ENCODE results near the gene TRABD. TPM values are rescaled to one million over a fixed set of nuclear protein-coding genes. Genes with fewer than 3 reads are reported as not detected.

TRABD gene
- total RNA-seq, 2 experiments from 2014 or later = 115 to 129 TPM

DNA sequence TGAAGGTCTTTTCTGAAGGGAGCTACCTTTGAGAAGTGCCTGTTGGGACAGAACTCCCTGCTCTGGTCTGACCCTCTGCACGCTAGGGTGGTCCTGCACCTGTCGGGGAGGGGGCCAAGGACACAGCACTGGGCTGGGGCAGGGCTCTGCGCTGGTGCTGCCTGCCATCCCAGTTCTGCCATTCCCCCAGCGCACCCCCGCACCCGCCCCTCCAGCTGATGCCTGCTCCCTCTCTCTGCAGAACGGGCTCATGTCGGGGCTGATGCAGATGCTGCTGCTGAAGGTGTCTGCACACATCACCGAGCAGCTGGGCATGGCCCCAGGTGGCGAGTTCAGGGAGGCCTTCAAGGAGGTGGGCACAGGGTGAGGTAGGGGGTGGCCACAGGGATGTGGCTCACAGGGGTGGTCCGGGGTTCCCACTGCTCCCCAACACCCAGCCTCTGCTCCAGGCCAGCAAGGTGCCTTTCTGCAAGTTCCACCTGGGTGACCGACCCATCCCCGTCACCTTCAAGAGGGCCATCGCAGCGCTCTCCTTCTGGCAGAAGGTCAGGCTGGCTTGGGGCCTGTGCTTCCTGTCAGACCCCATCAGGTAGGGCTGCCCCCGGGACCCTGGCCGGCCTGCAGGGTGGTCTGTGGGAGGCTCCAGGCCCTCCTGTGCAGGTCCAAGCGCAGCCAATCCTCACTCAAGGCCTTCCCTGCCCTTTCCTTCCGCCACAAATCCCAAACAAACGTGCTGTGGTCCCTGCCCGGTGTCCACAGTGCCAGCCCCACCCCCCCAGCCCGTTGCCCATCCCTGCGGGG is 11.5 kb downstream of the TRABD start:
- DNase-seq (no peak), ATAC-seq (no peak)
- ChIA-PET CTCF (no interaction called here), POLR2A (interaction anchor here (1.2 kb wide), 1 partner anchor 9 kb away, joined by 4 read pairs; no protein-coding TSS in a partner anchor)
- H3K4me1 Mint-ChIP-seq (ENCODE audit: low read depth) = peaks cover 19% of the 10 kb centered on the region
- no peak overlapping the region for H3K27ac Mint-ChIP-seq
- no peak overlapping the region for H3K4me3 Mint-ChIP-seq
- H3K27me3 Mint-ChIP-seq (ENCODE audit: low read depth) = no peaks in the 10 kb centered on the region
- no peaks in the 10 kb centered on the region for H3K9me3 Mint-ChIP-seq (ENCODE audit: insufficient read depth)
- H3K36me3 Mint-ChIP-seq (ENCODE audit: low read depth) = peaks cover 25% of the 10 kb centered on the region

DNA sequence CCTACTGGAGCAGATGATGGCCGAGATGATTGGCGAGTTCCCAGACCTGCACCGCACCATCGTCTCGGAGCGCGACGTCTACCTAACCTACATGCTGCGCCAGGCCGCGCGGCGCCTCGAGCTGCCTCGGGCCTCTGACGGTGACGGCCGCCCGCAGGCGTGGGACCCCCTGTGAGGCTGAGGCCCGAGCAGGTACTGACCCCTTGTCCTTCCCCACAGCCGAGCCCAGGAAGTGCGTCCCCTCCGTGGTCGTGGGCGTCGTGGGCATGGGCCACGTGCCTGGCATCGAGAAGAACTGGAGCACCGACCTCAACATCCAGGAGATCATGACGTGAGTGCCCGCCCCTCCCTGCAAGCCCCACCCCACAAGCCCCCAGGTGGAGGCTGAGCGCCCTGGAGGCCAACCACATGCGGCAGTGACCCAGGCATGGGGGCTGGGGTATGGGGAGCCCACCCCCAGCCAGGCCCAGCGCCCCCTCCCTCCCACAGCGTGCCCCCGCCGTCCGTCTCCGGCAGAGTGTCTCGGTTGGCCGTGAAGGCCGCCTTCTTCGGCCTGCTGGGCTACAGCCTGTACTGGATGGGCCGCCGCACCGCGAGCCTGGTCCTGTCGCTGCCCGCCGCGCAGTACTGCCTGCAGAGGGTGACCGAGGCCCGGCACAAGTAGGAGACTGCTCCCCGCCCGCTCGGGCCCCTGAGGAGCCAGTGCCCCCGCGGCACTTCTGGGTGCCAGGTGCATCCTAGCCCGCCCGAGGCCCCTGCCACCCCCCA is 12.3 kb downstream of the TRABD start:
- Mint-ChIP-seq H3K27me3 (ENCODE audit: low read depth) (no peaks in the 10 kb centered on the region), H3K4me1 (ENCODE audit: low read depth) (peaks cover 16% of the 10 kb centered on the region), H3K27ac (no peak overlapping the region), H3K9me3 (ENCODE audit: insufficient read depth) (no peaks in the 10 kb centered on the region), H3K36me3 (ENCODE audit: low read depth) (peaks cover 18% of the 10 kb centered on the region), H3K4me3 (peak overlapping the region; percentile 20)
- ATAC-seq (no peak), DNase-seq (no peak)
- POLR2A ChIA-PET = interaction anchor here (0.6 kb wide), 1 partner anchor 51 kb away, joined by 3 read pairs; no protein-coding TSS in a partner anchor
- CTCF ChIA-PET = no interaction called here

DNA sequence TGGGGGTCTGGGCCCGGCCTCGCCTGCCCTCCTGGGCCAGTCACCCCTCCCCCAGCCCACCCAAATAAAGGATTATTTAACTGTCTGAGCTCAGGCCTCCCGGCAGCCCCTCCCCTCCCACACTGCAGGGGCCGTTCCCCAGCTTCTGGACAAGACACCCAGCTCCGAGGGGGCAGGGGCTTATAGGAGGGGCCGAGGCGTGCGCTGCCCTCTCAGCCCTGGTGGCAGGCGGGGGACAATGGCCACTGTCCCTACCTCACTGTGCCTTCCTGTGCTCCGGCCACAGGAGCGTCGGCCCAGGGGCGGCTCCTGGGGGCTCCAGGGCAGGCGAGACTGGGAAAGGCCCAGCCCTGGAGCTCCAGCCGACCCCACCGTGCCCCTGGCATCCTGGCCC is 12.9 kb downstream of the TRABD start:
- Mint-ChIP-seq H3K4me1 (ENCODE audit: low read depth) (peaks cover 20% of the 10 kb centered on the region), H3K36me3 (ENCODE audit: low read depth) (peaks cover 23% of the 10 kb centered on the region), H3K9me3 (ENCODE audit: insufficient read depth) (no peaks in the 10 kb centered on the region), H3K27me3 (ENCODE audit: low read depth) (no peaks in the 10 kb centered on the region), H3K4me3 (no peak overlapping the region), H3K27ac (no peak overlapping the region)
- CTCF ChIA-PET = no interaction called here
- POLR2A ChIA-PET = interaction anchor here (0.6 kb wide), 1 partner anchor 52 kb away, joined by 3 read pairs; no protein-coding TSS in a partner anchor
- ATAC-seq = no peak
- no peak for DNase-seq

DNA sequence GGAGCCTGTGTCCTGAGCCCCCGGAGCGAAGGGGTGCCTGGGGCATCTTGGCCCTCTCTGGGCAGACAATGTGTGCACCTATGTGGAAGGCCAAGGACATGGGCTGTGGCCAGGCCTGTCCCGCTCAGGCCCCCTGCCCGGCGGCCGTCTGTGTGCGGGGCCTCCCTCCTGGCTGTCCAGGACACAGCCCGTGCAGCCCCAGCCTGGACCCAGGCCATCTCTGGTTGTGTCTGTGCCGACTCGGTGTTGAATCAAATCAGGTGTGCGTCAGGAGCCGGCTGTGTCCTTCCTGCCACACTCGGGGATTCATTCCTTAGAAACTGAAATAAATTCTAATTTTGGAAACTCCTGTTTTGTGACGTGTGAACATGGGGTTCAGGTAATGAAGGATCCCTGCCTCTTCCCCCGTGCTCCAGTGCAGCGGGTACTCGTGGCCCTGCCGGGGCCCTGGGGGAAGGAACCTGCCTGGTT is 13.6 kb downstream of the TRABD start:
- no peak for ATAC-seq
- peaks cover 27% of the 10 kb centered on the region for H3K36me3 Mint-ChIP-seq (ENCODE audit: low read depth)
- peak overlapping the region; percentile 72 for H3K27ac Mint-ChIP-seq

DNA sequence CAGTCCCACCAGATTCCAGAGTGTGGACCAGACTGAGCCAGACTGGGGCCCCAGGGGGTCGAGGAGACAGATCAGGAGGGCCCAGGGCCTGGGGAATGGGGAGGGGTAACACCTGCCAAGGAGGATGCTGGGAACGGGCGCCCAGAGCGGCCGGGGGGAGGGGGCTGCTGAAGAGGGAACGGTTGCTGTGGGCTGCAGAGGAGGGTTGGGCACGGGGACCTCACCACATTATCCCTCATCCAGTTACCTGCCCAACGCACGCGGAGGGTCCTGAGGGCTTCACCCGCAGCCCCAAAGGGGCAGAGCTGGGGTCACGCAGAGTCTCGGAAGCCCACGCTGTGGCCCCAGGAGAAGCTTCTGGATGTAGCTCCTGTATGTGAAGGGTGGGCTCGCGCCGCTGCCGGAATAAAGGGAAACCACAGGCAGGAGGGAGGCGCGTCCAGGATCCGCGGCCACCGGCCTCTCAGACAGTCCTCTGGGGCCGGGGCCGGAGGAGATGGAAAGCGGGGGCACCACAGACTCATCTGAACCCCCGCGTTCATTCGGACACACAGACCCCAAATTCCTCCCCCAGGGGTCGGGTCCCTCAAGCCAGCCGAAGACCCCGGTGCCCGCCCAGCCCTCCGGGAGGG is 14.2 kb downstream of the TRABD start:
- H3K4me1 Mint-ChIP-seq (ENCODE audit: low read depth) = peaks cover 25% of the 10 kb centered on the region
- POLR2A ChIA-PET = interaction anchor here (1.0 kb wide), 1 partner anchor 9 kb away, joined by 6 read pairs; no protein-coding TSS in a partner anchor
- peak; percentile 6 for ATAC-seq

More for the DNA sequence above, 13.6 kb downstream of the TRABD start:
- H3K9me3 Mint-ChIP-seq (ENCODE audit: insufficient read depth) = no peaks in the 10 kb centered on the region
- H3K4me1 Mint-ChIP-seq (ENCODE audit: low read depth) = peaks cover 20% of the 10 kb centered on the region
- DNase-seq = no peak
- peak overlapping the region; percentile 66 for H3K4me3 Mint-ChIP-seq
- POLR2A ChIA-PET = interaction anchor here (1.0 kb wide), 1 partner anchor 9 kb away, joined by 6 read pairs; no protein-coding TSS in a partner anchor
- CTCF ChIA-PET = no interaction called here
- no peaks in the 10 kb centered on the region for H3K27me3 Mint-ChIP-seq (ENCODE audit: low read depth)

DNA sequence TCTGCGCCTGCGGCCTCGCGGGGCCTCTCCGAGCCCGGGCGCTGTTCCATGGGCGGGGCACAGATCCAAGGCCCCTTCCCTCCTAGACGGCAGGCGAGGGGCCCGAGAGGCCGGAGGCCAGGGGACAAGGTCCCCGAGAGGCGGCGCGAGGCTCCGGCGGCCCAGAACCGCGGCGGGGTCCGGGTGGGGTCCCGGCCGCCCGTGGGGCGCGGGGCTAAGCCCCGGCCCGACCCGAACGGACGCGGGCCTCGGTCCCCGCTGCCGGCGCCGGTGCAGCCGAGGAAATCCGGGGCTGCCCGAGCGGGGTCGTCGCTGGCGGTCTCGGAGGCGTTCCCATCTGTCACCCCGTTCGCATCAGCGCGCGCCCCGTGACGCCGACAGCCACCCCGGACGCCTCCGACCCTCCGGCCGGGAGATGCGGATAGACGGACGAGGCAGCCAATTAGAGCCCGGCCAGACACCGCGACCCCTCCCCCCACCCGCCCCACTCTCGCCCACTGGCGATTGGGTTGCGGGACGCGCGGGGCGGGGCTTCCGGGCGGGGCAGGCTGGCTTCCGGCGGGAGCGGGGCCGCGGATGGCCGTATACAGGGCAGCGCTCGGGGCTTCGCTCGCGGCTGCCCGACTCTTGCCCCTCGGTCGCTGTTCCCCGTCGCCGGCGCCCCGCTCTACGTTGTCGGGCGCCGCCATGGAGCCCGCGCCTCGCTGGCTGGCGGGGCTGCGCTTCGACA is 14.9 kb downstream of the TRABD start, which contains the start of gene SELENOO:
Gene SELENOO, plus strand, starts transcription at position 551 of the 730 bp plus-strand sequence. Its CDS starts 26 bp downstream, at position 577.
- peak; percentile 91 for ATAC-seq

More for the DNA sequence above, 14.2 kb downstream of the TRABD start:
- H3K4me3 Mint-ChIP-seq = peak overlapping the region; percentile 66
- no peaks in the 10 kb centered on the region for H3K9me3 Mint-ChIP-seq (ENCODE audit: insufficient read depth)
- CTCF ChIA-PET = no interaction called here
- H3K27me3 Mint-ChIP-seq (ENCODE audit: low read depth) = no peaks in the 10 kb centered on the region
- H3K36me3 Mint-ChIP-seq (ENCODE audit: low read depth) = peaks cover 32% of the 10 kb centered on the region
- peak overlapping the region; percentile 72 for H3K27ac Mint-ChIP-seq
- peak; percentile 40 for DNase-seq

DNA sequence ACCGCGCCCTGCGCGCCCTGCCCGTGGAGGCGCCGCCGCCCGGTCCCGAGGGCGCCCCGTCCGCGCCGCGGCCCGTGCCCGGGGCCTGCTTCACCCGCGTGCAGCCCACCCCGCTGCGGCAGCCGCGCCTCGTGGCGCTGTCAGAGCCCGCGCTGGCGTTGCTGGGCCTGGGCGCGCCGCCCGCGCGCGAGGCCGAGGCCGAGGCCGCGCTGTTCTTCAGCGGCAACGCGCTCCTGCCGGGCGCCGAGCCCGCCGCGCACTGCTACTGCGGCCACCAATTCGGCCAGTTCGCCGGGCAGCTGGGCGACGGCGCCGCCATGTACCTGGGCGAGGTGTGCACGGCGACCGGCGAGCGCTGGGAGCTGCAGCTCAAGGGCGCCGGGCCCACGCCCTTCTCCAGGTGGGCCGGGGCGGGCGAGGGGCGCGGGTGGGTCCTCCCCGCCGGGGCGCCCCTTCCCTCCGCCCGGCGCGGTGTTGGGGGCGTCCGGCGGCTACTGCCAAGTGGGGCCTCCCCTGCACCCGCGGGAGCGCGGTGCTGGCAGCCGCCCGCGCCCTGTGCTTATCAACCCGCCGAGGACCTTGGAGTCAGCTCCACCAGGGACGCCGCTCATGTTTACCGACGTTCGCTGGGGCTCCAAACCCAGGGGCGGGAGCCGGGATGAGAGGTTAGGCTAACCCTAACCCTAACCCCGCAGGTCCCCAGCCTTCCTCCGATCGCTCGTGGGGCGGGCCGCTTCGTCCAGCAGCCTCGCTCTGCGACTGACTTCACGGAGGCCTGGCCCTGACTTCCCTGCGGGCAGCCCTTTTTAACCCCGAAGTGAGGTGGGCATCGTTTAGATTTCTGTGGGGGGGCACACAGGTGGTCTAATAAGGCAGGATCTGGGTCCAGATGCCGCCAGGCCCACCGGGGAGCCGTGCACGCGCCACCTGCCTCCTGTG is 15.7 kb downstream of the TRABD start:
- H3K27me3 Mint-ChIP-seq (ENCODE audit: low read depth) = no peaks in the 10 kb centered on the region
- POLR2A ChIA-PET = interaction anchor here (0.9 to 3.4 kb wide), 3 partner anchors 11 to 19 kb away, joined by 3 to 17 read pairs (median 3); no protein-coding TSS in a partner anchor
- no peak for DNase-seq
- peak overlapping the region; percentile 82 for H3K4me3 Mint-ChIP-seq
- ATAC-seq = peak; percentile 45
- H3K4me1 Mint-ChIP-seq (ENCODE audit: low read depth) = peaks cover 25% of the 10 kb centered on the region
- H3K9me3 Mint-ChIP-seq (ENCODE audit: insufficient read depth) = no peaks in the 10 kb centered on the region
- CTCF ChIA-PET = interaction anchor here (1.4 kb wide), 1 partner anchor 9 kb away, joined by 4 read pairs; no protein-coding TSS in a partner anchor
- peaks cover 34% of the 10 kb centered on the region for H3K36me3 Mint-ChIP-seq (ENCODE audit: low read depth)
- H3K27ac Mint-ChIP-seq = peak overlapping the region; percentile 70

More for the DNA sequence above, 14.9 kb downstream of the TRABD start, which contains the start of gene SELENOO:
- peak within 1 kb of the TSS; percentile 82 for H3K4me3 Mint-ChIP-seq
- H3K27ac Mint-ChIP-seq = peak within 1 kb of the TSS; percentile 77
- CTCF ChIA-PET = no interaction called here
- H3K27me3 Mint-ChIP-seq (ENCODE audit: low read depth) = no peaks in the 10 kb centered on the region
- H3K4me1 Mint-ChIP-seq (ENCODE audit: low read depth) = peaks cover 25% of the 10 kb centered on the region
- H3K36me3 Mint-ChIP-seq (ENCODE audit: low read depth) = peaks cover 30% of the 10 kb centered on the region
- POLR2A ChIA-PET = interaction anchor here (1.0 to 3.4 kb wide), 2 partner anchors 10 kb away, joined by 6 to 17 read pairs; no protein-coding TSS in a partner anchor
- DNase-seq = peak; percentile 94
- no peaks in the 10 kb centered on the region for H3K9me3 Mint-ChIP-seq (ENCODE audit: insufficient read depth)

DNA sequence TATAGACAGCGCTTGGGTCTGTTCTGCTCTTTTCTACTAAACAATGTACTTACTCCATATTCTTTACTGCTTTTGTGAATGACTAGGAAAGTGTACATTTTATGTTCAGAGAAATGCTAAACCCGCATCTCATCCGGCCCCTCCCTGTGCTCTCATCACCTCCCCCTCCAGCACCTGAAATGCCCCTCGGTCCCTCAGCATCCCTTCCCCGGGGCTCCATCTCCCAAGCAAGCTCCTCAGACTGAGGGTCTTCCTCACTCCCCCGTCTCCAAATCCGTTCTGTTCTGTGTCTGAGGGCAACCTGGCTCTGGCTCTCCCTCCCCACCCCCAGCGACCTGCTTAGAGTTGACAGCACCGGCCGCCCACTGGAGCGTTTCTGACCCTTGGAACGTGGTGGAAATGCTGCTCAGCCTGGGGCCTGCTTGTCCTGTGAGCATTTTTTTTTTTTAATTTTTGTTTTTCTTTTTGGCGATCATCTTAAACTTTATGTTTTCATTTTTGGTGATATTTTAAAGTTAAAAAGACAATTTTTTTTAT is 16.5 kb downstream of the TRABD start:
- Mint-ChIP-seq H3K27me3 (ENCODE audit: low read depth) (no peaks in the 10 kb centered on the region), H3K4me3 (peak overlapping the region; percentile 82), H3K36me3 (ENCODE audit: low read depth) (peaks cover 35% of the 10 kb centered on the region), H3K4me1 (ENCODE audit: low read depth) (peaks cover 25% of the 10 kb centered on the region), H3K27ac (peak overlapping the region; percentile 70), H3K9me3 (ENCODE audit: insufficient read depth) (no peaks in the 10 kb centered on the region)
- no peak for ATAC-seq
- POLR2A ChIA-PET = interaction anchor here (0.9 to 3.4 kb wide), 3 partner anchors 12 to 20 kb away, joined by 3 to 17 read pairs (median 3); no protein-coding TSS in a partner anchor
- DNase-seq = no peak
- CTCF ChIA-PET = interaction anchor here (1.4 kb wide), 1 partner anchor 9 kb away, joined by 4 read pairs; no protein-coding TSS in a partner anchor

DNA sequence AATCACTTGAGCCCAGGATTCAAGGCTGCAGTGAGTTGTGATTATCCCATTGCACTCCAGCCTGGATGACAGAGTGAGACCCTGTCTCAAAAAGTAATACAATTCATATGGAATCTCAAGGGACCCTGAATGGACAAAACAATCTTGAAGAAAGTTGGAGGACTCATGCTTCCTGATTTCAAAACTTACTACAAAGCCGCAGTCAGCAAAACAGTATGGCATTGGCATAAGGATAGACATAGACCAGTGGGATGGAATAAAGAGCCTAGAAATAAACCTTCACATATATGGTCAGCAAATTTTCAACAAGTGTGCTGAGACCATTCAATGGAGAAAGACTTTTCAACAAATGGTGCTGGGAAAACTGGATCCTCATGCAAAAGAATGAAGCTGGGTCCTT is 17.6 kb downstream of the TRABD start:
- Mint-ChIP-seq H3K36me3 (ENCODE audit: low read depth) (peaks cover 31% of the 10 kb centered on the region), H3K4me3 (no peak overlapping the region)
- no peak for ATAC-seq

More for the DNA sequence above, 17.6 kb downstream of the TRABD start:
- ChIA-PET POLR2A (interaction anchor here (3.4 kb wide), 1 partner anchor 13 kb away, joined by 17 read pairs; no protein-coding TSS in a partner anchor), CTCF (interaction anchor here (1.0 to 1.5 kb wide), 4 partner anchors 13 to 54 kb away, joined by 3 to 6 read pairs (median 4); no protein-coding TSS in a partner anchor)
- H3K4me1 Mint-ChIP-seq (ENCODE audit: low read depth) = peaks cover 31% of the 10 kb centered on the region
- DNase-seq = no peak
- no peaks in the 10 kb centered on the region for H3K9me3 Mint-ChIP-seq (ENCODE audit: insufficient read depth)
- H3K27ac Mint-ChIP-seq = no peak overlapping the region
- H3K27me3 Mint-ChIP-seq (ENCODE audit: low read depth) = no peaks in the 10 kb centered on the region
